ENCODE results near the gene MPPE1. TPM values are rescaled to one million over a fixed set of nuclear protein-coding genes. Genes with fewer than 3 reads are reported as not detected.
A peak's percentile ranks its signal among the peaks of the same experiment; 100 is the strongest.

MPPE1 gene
- total and polyA plus RNA-seq, 2 of the 4 experiments (the other 2 are of a cell fraction) = 13.8 to 19.9 TPM

DNA sequence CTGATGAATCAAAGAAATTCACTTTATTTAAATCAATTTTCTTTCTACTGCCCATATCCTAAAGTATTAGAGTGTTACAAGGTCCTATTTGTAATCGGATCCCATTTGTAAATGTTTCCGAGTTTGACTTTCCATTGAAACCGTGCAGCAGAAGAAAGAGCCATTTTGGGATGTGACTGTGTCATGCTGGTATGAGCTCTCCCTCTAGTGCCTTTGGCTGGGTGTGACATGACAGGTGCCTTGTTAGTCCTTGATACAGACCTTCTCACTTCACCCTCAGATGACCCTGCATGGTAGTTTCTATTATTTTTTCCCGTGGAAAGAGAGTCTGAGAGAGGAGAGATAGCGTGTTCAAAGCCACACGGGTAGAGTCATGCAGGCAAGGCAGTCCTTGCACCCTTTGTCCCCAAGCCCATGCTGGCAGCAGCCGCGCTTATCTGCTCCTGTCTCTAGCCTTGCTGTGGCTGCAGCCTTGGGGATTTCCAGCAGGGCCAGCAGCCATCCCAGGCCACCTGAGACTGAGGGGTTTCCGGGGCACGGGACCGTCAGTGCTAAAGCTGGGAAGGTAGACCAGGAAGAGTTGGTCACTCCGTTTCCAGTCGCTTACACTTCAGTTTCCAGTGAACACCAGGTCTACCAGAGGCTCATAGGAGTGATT lies 35.5 kb downstream of the MPPE1 start:
- dilution Hi-C loops (cut with HindIII; ENCODE audit: low sequenced_read_pairs, unreplicated experiment) (no loop called here), intact Hi-C loops (cut with micrococcal nuclease) (loop anchor here (1.0 kb wide), 1 partner anchor 139 kb away; no protein-coding TSS in a partner anchor), in situ Hi-C loops (cut with MboI; ENCODE audit: low sequenced_read_pairs) (no loop called here)
- no peak for DNase-seq
- H2BK20ac ChIP-seq (ENCODE audit: low read depth, low read length) = no peak overlapping the region
- no peaks in the 10 kb centered on the region for H3K27me3 ChIP-seq (ENCODE audit: control insufficient read depth, insufficient read depth, low read length)
- no peak overlapping the region for H3K4me2 ChIP-seq (ENCODE audit: low read depth, low read length)
- H3K4me1 ChIP-seq (ENCODE audit: control insufficient read depth, insufficient read depth, low read length) = no peaks in the 10 kb centered on the region
- H3K36me3 ChIP-seq (ENCODE audit: control insufficient read depth, insufficient read depth, low read length) = no peaks in the 10 kb centered on the region
- H3K4ac ChIP-seq (ENCODE audit: low read depth, low read length) = no peak overlapping the region
- peak; percentile 53; the same call in 1 of the 2 replicates for ATAC-seq (ENCODE audit: low read depth)
- H2AK5ac ChIP-seq (ENCODE audit: low read depth, low read length) = no peak overlapping the region
- H2BK15ac ChIP-seq (ENCODE audit: low read depth, low read length) = no peak overlapping the region
- no peaks in the 10 kb centered on the region for H3K79me1 ChIP-seq (ENCODE audit: low read depth in 1 of 2, low read length in 2 of 2)
- H2BK5ac ChIP-seq (ENCODE audit: low read depth, low read length, poor library complexity, severe bottlenecking) = no peak overlapping the region
- no peak overlapping the region for H2AK9ac ChIP-seq (replicated peaks; ENCODE audit: low read depth, low read length, poor library complexity)
- CTCF ChIA-PET = no interaction called here
- H4K8ac ChIP-seq (ENCODE audit: low read depth in 2 of 2, low read length in 2 of 2) = no peak overlapping the region
- H4K20me1 ChIP-seq (ENCODE audit: insufficient read depth, low read length) = no peaks in the 10 kb centered on the region
- H2AFZ ChIP-seq (replicated peaks; ENCODE audit: low read length, poor library complexity) = no peak overlapping the region
- H4K5ac ChIP-seq (ENCODE audit: low read depth, low read length) = no peak overlapping the region
- no TSS peak for BruUV-seq (replicated peaks)
- POLR2A ChIA-PET (ENCODE audit: unreplicated experiment) = no interaction called here
- no peak overlapping the region for H3K9ac ChIP-seq (ENCODE audit: low read depth, low read length)
- no peak overlapping the region for H3K18ac ChIP-seq (ENCODE audit: low read depth, low read length)
- no peak overlapping the region for H3K56ac ChIP-seq (ENCODE audit: extremely low read depth, insufficient read depth, low read length)
- H2BK120ac ChIP-seq (ENCODE audit: low read depth, low read length) = no peak overlapping the region
- H3K4me3 ChIP-seq (ENCODE audit: insufficient read depth, low read depth, low read length) = no peak overlapping the region
- WGBS, 2 experiments (ENCODE audit: extremely low coverage in 2 of 2, insufficient read length in 1 of 2) = 90% methylated on average over 2 of the region's 13 CpGs; no CpG with 5 or more reads in 1 of the 2 experiments
- H3K14ac ChIP-seq (replicated peaks; ENCODE audit: low read depth, low read length) = no peak overlapping the region
- no peak overlapping the region for H3K23ac ChIP-seq (ENCODE audit: low read depth, low read length)
- no peak overlapping the region for H3K27ac ChIP-seq (ENCODE audit: insufficient read depth, low read length)
- no peak for TF ChIP-seq MAZ (IDR thresholded peaks at IDR 0.05; ENCODE audit: borderline replicate concordance, low read depth, low read length)
- no peak for TF ChIP-seq MAFK (IDR thresholded peaks at IDR 0.05; ENCODE audit: low read depth, low read length)
- no peak for TF ChIP-seq RFX5 (IDR thresholded peaks at IDR 0.05; ENCODE audit: low read depth, low read length)
- peak; percentile 27; the same call in 1 of the 2 replicates for TF ChIP-seq SMC3 (IDR thresholded peaks at IDR 0.05; ENCODE audit: low read depth, low read length)
- no peak for TF ChIP-seq BHLHE40 (IDR thresholded peaks at IDR 0.05; ENCODE audit: low read depth, low read length)
- TF ChIP-seq CTCF (conservative IDR thresholded peaks at IDR 0.05; ENCODE audit: low read depth, low read length) = peak; percentile 27
- TF ChIP-seq POLR2A (IDR thresholded peaks at IDR 0.05; ENCODE audit: low read depth, low read length) = no peak
- TF ChIP-seq CEBPB (IDR thresholded peaks at IDR 0.05; ENCODE audit: low read depth, low read length) = no peak
- no peak for TF ChIP-seq RCOR1 (IDR thresholded peaks at IDR 0.05; ENCODE audit: insufficient replicate concordance, low read length)
- peak; percentile 42; the same call in 1 of the 2 replicates for TF ChIP-seq RAD21 (IDR thresholded peaks at IDR 0.05; ENCODE audit: low read length)
- H3K9me1 ChIP-seq (ENCODE audit: insufficient read depth, low read length) = no peaks in the 10 kb centered on the region
- no peak overlapping the region for H4K91ac ChIP-seq (ENCODE audit: insufficient read depth, low read depth, low read length)
- H3K9me3 ChIP-seq (ENCODE audit: control insufficient read depth, insufficient read depth, low read length) = no peaks in the 10 kb centered on the region

All from IMR-90 (cell line).